IPS-15b (cell line): ENCODE results near the gene PLCL1.

ENCODE experiments used
- H3K27me3 ChIP-seq: one replicate; pipeline ENCODE4 v1.6.1; 2013; ENCODE audit warnings: low read length; ENCODE audit not compliant: control insufficient read depth, insufficient read depth
- H3K36me3 ChIP-seq: one replicate; pipeline ENCODE4 v1.6.1; 2013; ENCODE audit warnings: low read length; ENCODE audit not compliant: control insufficient read depth, insufficient read depth
- H3K4me1 ChIP-seq: one replicate; pipeline ENCODE4 v1.6.1; 2013; ENCODE audit warnings: mild to moderate bottlenecking, low read length; ENCODE audit not compliant: control insufficient read depth, insufficient read depth
- H3K4me3 ChIP-seq: one replicate; pipeline ENCODE4 v1.5.1; 2013; ENCODE audit warnings: low read depth, low read length
- H3K9ac ChIP-seq: one replicate; pipeline ENCODE4 v1.6.1; 2013; ENCODE audit warnings: low read depth, mild to moderate bottlenecking, low read length
- H3K9me3 ChIP-seq: one replicate; pipeline ENCODE4 v1.6.1; 2013; ENCODE audit warnings: mild to moderate bottlenecking, low read length; ENCODE audit not compliant: control insufficient read depth, insufficient read depth

PLCL1 gene

GRCh38 chr2:197920088-197920487, 115.7 kb downstream of the PLCL1 start:
- Histone ChIP-seq H3K9ac (no peak overlapping the region), H3K36me3 (no peaks in the 10 kb centered on the region), H3K9me3 (no peaks in the 10 kb centered on the region), H3K27me3 (no peaks in the 10 kb centered on the region), H3K4me1 (no peaks in the 10 kb centered on the region), H3K4me3 (no peak overlapping the region)

- H3K4me1 ChIP-seq, result no peaks in the 10 kb centered on the region
- H3K4me3 ChIP-seq, result no peak overlapping the region
- no peaks in the 10 kb centered on the region for H3K27me3 ChIP-seq
- H3K9ac ChIP-seq, result no peak overlapping the region
- H3K36me3 ChIP-seq, result no peaks in the 10 kb centered on the region
- no peaks in the 10 kb centered on the region for H3K9me3 ChIP-seq
Observed at GRCh38 chr2:197920592-197921201, 116.3 kb downstream of the PLCL1 start.

GRCh38 chr2:197924483-197924882, 120.1 kb downstream of the PLCL1 start:
- no peaks in the 10 kb centered on the region for H3K4me1 ChIP-seq
- no peaks in the 10 kb centered on the region for H3K27me3 ChIP-seq
- no peak overlapping the region for H3K9ac ChIP-seq
- no peak overlapping the region for H3K4me3 ChIP-seq
- H3K9me3 ChIP-seq, result no peaks in the 10 kb centered on the region
- H3K36me3 ChIP-seq, result no peaks in the 10 kb centered on the region

DNA sequence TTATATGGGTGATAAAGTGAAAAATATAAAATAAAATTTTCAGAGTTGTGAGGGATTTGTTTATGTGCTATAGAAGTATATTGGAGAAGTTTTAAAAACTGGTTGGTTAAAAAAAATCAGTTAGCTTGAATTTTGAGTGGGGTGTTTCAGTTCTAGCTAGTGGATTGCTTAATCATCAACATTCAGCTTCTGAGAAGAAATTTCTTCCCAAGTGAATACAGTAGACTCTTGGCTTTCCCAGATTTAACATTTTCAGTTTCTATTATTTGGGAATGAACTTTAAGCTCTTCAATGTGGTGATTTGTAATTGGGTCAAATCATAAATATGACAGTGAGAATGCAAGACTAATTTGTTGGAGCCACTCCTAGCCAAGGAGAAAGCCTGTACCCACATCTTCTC, 120.8 kb downstream of the PLCL1 start:
- Histone ChIP-seq H3K9me3 (no peaks in the 10 kb centered on the region), H3K36me3 (no peaks in the 10 kb centered on the region), H3K4me1 (no peaks in the 10 kb centered on the region), H3K9ac (no peak overlapping the region), H3K27me3 (no peaks in the 10 kb centered on the region), H3K4me3 (no peak overlapping the region)

DNA sequence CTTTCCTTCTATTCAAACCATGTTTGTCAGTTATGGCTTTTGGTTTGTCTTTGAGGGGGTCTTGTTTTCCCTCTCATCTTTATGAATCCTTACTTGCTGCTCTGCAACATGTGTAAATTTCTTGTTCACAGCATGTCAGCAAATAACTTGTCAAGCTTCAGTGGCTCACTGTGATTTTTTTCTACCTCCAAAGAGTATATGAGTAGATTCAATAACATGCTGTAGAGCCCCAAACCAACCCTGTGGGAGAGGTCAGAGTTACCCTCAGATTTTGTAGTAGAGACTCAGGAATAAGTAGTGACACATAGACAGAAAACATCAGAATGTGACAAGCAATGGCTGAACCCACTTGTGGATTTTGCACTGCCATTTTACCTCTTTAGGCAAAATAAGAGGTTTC, 121.6 kb downstream of the PLCL1 start:
- Histone ChIP-seq H3K36me3 (no peaks in the 10 kb centered on the region), H3K9me3 (no peaks in the 10 kb centered on the region), H3K4me1 (no peaks in the 10 kb centered on the region)

DNA sequence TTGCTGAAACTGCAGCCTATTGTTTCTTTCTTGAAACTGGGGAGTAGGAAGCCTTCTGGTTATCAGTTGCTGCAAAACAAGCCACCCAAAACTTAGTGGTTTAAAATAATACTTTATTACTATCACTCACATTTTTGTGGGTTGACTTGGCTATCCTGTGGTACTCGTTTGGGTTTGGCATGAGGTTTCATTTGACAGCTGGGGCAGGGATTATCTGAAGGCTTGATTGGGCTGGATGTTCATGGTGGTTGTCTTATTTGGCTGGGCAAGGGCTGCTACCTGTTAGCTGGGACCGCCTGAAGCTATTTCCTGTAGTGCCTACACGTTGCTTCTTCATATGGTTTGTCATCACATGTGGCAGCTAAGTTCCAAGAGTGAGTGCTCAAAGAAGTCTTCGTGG, 122.3 kb downstream of the PLCL1 start:
- no peaks in the 10 kb centered on the region for H3K9me3 ChIP-seq
- H3K4me3 ChIP-seq, result no peak overlapping the region
- H3K27me3 ChIP-seq, result no peaks in the 10 kb centered on the region
- no peak overlapping the region for H3K9ac ChIP-seq
- H3K4me1 ChIP-seq, result no peaks in the 10 kb centered on the region
- no peaks in the 10 kb centered on the region for H3K36me3 ChIP-seq

More for the DNA sequence above, 121.6 kb downstream of the PLCL1 start:
- Histone ChIP-seq H3K27me3 (no peaks in the 10 kb centered on the region), H3K4me3 (no peak overlapping the region), H3K9ac (no peak overlapping the region)

- Histone ChIP-seq H3K4me1 (no peaks in the 10 kb centered on the region), H3K9ac (no peak overlapping the region), H3K36me3 (no peaks in the 10 kb centered on the region), H3K4me3 (no peak overlapping the region), H3K9me3 (no peaks in the 10 kb centered on the region), H3K27me3 (no peaks in the 10 kb centered on the region)
Observed at GRCh38 chr2:197927994-197928393, 123.6 kb downstream of the PLCL1 start.

- no peak overlapping the region for H3K9ac ChIP-seq
- H3K4me1 ChIP-seq, result no peaks in the 10 kb centered on the region
- no peaks in the 10 kb centered on the region for H3K36me3 ChIP-seq
- no peak overlapping the region for H3K4me3 ChIP-seq
- no peaks in the 10 kb centered on the region for H3K27me3 ChIP-seq
- H3K9me3 ChIP-seq, result no peaks in the 10 kb centered on the region
Observed at GRCh38 chr2:197929008-197929885, 124.9 kb downstream of the PLCL1 start.

- Histone ChIP-seq H3K9ac (no peak overlapping the region), H3K4me1 (no peaks in the 10 kb centered on the region), H3K27me3 (no peaks in the 10 kb centered on the region), H3K36me3 (no peaks in the 10 kb centered on the region), H3K4me3 (no peak overlapping the region), H3K9me3 (no peaks in the 10 kb centered on the region)
Observed at GRCh38 chr2:197929886-197930227, 125.5 kb downstream of the PLCL1 start.

GRCh38 chr2:197930570-197931278, 126.3 kb downstream of the PLCL1 start:
- no peak overlapping the region for H3K9ac ChIP-seq
- H3K9me3 ChIP-seq, result no peaks in the 10 kb centered on the region
- H3K36me3 ChIP-seq, result no peaks in the 10 kb centered on the region
- H3K4me1 ChIP-seq, result no peaks in the 10 kb centered on the region
- no peak overlapping the region for H3K4me3 ChIP-seq
- H3K27me3 ChIP-seq, result no peaks in the 10 kb centered on the region

GRCh38 chr2:197931661-197932312, 127.4 kb downstream of the PLCL1 start:
- H3K4me1 ChIP-seq, result no peaks in the 10 kb centered on the region
- H3K9ac ChIP-seq, result no peak overlapping the region
- no peaks in the 10 kb centered on the region for H3K27me3 ChIP-seq
- no peaks in the 10 kb centered on the region for H3K9me3 ChIP-seq
- H3K36me3 ChIP-seq, result no peaks in the 10 kb centered on the region
- H3K4me3 ChIP-seq, result no peak overlapping the region
